Left kidney (tissue), 2 donors: ENCODE measurements around the gene DNAJB8. TPM values are rescaled to one million over a fixed set of nuclear protein-coding genes. Genes with fewer than 3 reads are reported as not detected.

Source experiments
- DNase-seq: peaks from one replicate; pipeline ENCODE4 v3.0.0-alpha.2; 2013
- polyA plus RNA-seq: library from polyadenylated mRNA; unstranded; fragments of 120-200 nt; gene quantifications from one replicate; pipeline ENCODE4 v1.2.1, GENCODE V29; 2013; ENCODE audit not compliant: insufficient read length

Gene DNAJB8
- polyA plus RNA-seq, 1 donor = not detected

DNA sequence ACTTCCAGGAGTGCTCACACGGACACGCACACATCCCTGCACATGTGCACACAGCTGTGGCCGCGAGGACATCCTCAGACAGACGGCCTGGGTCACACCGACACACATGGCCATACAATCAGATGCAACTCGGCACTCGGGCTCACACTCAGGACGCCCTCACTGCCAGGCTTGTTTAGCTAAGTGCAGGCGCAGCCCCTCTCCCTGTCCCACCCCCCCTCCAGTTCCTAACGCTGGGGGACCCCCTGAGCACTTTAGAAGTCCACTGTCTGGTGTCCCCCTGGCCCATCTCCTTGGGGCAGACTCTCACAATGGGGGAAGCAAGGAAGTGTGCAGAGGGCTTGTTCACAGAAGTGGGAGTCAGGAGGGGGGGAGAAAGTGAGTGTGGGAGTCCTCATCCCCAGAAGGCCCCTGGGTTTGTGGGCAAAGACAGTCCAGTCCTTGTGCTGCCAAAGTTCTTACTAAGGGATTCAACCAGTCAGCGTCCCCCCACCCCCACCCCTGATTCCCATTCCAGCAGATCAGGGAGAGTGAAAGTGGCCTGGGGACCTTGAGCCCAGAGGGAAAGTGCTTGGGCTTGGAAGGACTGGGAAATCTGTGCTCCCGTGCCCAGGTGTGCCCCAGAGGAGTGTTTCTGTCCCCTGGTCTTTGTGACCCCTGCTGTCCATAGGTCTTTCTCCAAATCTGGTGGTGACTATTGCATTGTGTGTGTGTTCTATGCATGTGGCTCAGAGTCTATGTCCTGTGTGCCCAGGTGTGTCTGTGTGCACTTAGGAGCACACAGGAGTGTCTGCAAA, 27.1 kb upstream of the DNAJB8 start:
- no peak for DNase-seq

DNA sequence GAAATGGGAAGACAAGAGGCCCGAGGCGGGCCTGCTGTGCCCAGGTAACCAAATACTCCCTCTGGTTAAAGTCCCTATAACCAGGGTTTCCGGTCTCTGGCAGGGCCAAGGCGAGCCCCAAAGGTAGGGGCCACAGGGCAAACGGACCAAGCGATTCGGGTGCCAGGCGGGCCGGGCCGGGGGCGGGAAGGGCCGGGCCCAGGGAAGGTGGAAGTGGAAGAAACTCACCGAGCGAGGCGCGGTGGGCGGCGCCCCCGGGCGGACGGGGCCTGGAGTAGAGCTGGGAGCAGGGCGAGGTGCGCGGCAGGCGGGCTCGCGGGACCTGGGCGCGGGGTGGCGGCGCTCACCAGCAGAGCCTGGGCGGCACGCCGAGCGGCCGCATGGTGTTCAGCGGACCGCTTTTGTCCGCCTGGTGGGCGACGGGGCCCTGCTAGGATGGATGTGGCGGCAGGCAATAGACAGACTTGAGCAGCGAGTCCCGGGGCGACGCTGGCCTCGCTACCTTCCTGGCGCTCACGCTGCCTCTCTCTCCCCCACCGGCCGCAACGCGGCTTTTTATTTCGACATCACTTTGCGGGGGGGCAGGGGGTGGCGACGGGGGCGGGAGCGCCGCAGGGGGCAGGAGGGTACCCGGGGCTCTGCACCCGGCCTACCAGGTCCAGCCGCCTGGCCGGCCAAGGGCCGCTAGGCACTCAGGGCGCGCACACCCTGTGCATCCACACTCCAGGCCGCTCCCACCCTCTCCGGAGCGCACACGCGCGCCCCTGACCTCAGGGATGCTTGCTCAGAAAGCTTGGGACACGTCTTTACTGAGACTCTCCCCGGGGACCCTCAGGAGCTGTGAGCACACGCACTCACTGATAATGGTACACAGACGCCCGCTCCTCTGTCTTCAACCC, 26.2 kb upstream of the DNAJB8 start, which contains the start of gene GATA2:
Gene GATA2, minus strand, starts transcription at position 531 of the 899 bp plus-strand sequence. CDS start 6,170 bp downstream, outside the sequence.
- DNase-seq = no peak

- DNase-seq = no peak
Measured at GRCh38 chr3:128491941-128492670, 25.4 kb upstream of the DNAJB8 start.

DNA sequence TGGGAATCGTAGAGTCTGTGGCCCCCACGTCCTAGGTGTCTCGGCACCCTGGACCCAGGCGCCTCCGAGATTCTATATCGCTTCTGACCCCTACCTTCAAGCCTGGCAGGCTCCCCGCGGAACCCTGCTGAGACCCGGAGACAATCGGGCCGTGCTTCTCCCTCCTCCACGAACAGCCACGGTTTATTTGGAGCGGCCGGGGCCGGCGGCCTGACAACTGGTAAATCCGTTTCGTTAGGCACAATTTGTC, 24.9 kb upstream of the DNAJB8 start:
- DNase-seq = no peak

GRCh38 chr3:128490915-128491690, 24.4 kb upstream of the DNAJB8 start:
- no peak for DNase-seq

- DNase-seq = no peak
Measured at GRCh38 chr3:128490650-128490914, 23.9 kb upstream of the DNAJB8 start.

DNA sequence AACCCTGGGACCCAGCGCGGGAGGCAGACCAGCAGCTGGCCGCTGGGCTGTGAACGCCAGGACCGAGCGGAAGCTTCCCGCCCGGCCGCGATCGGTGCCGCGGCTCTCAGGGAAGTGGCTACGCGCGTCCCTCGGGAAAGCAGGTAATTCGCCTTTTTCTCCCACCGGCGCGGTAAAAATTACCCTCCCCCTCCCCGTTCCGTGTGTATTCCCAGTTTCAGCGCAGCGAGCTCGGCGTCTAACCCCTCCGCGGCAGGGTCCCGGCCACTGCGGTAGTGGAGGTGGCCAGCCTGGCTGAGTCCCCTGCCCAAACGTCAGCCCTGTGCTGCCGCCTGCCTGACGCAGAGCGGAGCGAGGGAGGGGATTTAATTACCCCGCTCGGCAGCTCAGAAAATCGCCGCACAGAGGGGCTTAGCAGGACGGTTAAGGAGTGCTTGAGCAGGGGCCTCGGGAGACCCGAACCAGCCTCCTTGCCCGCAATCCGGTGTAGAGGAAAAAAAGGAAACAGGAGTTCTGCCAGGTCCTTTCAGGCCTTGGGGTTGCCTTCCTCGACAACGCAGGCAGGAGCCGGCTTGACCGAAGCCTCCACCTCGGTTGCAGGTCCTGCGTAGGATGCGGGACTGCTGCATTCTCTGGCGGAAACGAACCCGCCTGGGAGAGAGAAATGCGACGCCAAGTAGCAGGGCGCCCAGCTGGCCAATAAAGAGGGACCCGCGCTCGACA, 23.4 kb upstream of the DNAJB8 start:
- peak; percentile 59 for DNase-seq

DNA sequence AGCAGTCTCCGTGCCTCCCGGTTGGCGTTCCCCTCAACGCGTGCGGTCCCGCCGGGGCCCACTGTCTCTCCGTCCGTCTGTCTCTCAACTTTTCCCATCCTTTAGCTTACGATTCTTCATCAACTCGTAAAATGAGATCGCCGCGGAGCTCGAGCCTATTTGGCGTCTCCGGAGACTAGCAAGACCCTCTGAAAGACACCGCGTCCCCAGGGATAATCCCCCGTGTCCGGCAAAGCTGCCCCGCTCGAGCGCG, 22.9 kb upstream of the DNAJB8 start:
- DNase-seq = no peak

- peak; percentile 61 for DNase-seq
Measured at GRCh38 chr3:128488991-128489673, 22.4 kb upstream of the DNAJB8 start.

- no peak for DNase-seq
Measured at GRCh38 chr3:128488636-128488990, 21.9 kb upstream of the DNAJB8 start.

GRCh38 chr3:128487813-128488635, 21.3 kb upstream of the DNAJB8 start:
- DNase-seq = peak; percentile 85

- no peak for DNase-seq
Measured at GRCh38 chr3:128487538-128487812, 20.8 kb upstream of the DNAJB8 start.

DNA sequence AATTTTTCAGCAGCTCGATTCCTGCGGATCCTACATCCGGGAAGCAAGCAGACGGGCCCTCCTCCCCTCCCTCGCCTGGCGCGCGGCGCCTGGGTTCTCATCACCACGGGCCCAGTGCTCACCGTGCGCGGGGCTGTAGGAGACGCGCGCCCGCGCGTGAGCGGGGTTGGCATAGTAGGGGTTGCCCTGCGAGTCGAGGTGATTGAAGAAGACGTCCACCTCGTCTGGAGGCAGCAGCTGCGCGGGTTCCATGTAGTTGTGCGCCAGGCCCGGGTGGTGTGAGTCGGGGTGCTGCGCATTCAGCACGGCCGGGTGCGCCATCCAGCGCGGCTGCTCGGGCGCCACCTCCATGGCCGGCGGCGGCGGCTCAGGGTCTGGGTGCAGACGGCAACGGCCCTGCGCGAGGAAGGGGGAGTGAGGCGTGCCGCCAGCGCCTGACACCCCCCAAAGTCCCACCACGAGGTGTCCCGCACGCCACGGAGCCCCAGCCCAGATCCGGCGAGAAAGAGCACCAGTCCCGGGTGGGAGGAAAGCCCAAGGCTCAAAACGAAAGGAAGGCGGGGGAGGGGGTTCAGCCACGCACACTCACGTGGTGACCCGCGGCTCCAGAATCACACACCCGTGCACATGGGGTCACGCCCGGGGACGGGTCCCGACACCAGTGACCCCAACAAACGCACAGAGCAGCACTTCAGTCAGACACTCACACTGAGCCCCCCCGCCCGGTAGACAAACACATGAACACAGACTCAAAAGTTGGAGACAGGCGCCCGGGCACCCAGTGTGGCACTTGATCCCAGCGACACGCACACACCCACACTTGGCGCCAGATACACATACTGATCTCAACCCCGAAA, 20.2 kb upstream of the DNAJB8 start:
- DNase-seq = no peak

- DNase-seq = no peak
Measured at GRCh38 chr3:128486205-128486628, 19.5 kb upstream of the DNAJB8 start.

GRCh38 chr3:128485282-128486204, 18.9 kb upstream of the DNAJB8 start:
- DNase-seq = no peak

DNA sequence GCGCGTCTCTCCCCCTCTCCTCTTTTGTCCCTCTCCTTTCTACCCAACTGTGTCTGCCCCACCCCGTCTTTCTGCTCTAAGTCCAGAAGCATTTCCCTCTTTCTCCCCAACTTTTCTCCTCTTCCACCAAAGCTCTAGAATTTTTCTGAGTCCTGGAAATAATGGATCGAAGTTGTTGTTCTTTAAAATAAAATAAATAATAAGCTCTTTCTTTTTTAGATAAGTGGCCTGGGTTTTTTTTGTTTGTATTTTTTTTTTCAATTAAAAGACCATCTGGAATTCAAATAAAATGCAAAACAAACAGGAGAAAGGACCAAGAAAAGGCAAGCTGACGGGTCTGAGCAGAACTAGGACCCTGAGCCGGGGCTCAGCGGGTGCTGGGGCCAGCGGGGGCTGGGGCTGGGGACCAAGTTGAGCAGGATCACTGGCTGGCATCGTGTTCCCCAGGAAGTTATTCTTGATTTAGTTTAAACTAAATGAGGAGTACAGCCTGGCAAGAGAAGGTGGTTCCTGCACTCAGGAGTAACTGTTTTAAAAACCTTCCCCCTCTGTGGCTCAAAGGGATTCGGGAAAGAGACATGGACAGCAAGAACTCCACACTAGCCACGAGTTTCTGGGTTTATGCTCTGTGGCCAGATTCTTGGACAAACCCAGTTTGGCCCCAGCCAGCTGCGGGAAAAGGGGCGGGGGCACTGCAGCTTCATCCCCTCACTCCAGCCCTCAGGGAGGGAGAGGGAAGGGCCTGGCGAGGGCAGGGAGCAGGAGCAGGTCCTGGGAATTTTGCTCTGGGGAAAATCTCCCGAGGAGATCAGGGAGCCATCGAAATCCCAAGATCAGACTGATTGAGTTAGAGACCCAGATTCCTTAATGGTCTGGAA, 18.0 kb upstream of the DNAJB8 start:
- no peak for DNase-seq

GRCh38 chr3:128483657-128484403, 17.1 kb upstream of the DNAJB8 start:
- no peak for DNase-seq
